NCI-H2107 (cell line): Measurements from ENCODE around the gene OBSCN.
"Not testable (repeated sequence)": the region's sequence is repeated elsewhere in the genome, so short reads cannot be mapped to it uniquely, and the experiment has no call there.

Source experiments
- DNase-seq: peaks from one replicate; lab custom pipeline; 2025; lab: John Stamatoyannopoulos, UW

Gene OBSCN

DNA sequence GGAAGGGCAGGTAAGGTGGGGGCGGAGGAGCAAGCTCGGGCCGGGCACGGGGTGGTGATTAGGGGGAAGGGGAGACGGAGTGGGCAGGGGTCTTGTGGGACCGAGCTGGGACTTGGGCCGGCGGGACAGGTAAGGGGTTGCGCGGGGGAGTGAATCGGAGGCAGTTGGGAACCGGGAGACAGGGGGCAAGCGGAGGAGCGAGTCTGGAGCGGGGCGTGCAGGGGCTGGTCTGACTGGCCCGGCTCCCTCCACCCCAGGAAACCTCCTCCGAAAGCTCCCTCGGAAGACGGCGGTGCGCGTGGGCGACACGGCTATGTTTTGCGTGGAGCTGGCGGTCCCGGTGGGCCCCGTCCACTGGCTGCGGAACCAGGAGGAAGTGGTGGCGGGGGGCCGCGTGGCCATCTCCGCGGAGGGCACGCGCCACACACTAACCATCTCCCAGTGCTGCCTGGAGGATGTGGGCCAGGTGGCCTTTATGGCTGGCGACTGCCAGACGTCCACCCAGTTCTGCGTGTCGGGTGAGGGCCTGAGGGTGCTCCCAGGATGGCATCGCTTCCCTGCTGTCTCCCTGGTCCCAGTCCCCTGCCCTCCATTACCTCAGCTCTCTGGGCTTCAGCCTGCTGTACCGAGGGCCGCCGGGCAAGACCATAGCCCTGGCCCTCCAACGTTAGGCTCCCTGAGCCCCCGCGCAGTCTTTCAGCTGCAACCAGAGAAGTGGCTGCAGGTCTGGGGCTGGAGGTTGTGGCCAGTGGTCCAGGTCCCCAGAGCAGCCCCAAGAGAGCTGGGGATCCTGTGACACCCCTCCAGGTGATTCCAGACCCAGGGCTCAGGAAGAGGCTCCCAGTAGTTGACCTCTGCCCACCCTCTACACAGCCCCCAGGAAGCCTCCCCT is 6.3 kb downstream of the OBSCN start:
- DNase-seq: no peak

DNA sequence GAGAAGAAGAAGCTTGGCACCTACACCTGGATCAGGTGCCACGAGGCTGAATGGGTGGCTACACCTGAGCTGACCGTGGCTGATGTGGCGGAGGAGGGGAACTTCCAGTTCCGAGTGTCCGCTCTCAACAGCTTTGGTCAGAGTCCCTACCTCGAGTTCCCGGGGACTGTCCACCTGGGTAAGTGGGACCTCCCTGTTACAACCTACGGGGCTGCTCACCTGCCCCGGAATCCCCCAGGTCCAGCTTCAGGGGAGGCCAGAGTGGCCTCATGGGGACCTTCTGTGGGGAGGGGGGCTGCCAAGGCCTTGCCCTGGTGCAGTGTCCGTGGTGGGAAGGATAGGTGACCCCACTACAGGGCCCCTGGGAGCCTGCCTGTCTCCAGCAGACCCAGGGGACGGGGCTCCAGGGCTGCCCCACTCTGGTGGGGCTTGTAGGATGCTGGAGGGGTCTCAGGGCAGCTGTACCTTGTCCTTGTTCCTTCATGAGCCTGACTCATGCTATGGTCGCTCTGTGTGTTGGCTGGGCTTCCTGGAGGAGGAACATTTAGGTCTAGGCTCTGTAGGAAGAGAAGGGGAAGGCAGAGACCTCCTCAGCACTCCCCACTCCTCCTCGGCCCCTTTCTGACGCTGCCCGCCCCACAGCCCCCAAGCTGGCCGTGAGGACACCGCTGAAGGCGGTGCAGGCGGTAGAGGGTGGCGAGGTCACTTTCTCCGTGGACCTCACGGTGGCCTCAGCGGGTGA is 7.2 kb downstream of the OBSCN start:
- no peak for DNase-seq

DNA sequence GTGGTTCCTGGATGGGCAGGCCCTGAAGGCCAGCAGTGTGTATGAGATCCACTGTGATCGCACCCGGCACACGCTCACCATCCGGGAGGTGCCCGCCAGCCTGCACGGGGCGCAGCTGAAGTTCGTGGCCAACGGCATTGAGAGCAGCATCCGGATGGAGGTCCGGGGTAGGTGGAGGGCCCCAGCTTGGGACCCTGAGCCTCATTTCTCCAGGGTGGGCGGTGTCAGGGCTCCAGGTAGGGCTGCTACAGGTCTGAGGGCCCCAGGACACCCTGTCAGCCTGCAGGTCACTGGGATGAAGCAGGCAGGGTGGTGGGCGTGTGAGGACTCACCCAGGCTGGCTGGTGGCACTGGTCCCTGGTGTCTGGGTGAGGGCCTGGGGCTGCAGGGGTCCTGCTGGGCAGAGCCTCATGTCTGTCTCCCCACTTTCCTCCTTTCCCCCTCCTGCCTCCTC is 7.8 kb downstream of the OBSCN start:
- DNase-seq: no peak

DNA sequence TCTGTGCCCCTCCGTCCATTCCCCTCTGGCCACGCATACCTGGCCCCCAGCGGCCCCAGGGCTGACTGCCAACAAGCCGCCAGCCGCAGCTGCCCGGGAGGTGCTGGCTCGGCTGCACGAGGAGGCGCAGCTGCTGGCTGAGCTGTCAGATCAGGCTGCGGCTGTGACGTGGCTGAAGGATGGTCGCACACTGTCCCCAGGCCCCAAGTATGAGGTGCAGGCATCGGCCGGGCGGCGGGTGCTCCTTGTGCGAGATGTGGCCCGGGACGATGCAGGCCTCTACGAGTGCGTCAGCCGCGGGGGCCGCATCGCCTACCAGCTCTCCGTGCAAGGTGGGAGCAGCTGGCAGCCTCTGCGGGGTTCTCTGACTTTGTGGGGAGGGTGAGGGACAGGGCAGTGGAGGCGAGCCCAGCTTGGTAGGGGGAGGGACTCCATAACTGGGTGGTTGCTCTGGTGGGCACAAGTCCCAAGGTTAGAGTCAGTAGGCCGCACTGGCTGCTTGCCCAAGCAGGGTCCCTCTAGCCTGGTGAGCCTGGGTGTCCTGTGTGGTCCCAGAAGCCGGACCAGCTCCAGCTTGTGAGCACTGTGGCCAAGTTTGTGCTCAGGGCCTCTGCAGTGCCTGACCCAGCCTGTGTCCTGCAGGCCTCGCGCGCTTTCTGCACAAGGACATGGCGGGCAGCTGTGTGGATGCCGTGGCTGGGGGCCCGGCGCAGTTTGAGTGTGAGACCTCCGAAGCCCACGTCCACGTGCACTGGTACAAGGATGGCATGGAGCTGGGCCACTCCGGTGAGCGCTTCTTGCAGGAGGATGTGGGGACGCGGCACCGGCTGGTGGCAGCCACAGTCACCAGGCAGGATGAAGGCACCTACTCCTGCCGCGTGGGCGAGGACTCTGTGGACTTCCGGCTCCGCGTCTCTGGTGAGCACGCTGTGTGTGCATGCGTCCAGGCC is 8.8 kb downstream of the OBSCN start:
- no peak for DNase-seq

DNA sequence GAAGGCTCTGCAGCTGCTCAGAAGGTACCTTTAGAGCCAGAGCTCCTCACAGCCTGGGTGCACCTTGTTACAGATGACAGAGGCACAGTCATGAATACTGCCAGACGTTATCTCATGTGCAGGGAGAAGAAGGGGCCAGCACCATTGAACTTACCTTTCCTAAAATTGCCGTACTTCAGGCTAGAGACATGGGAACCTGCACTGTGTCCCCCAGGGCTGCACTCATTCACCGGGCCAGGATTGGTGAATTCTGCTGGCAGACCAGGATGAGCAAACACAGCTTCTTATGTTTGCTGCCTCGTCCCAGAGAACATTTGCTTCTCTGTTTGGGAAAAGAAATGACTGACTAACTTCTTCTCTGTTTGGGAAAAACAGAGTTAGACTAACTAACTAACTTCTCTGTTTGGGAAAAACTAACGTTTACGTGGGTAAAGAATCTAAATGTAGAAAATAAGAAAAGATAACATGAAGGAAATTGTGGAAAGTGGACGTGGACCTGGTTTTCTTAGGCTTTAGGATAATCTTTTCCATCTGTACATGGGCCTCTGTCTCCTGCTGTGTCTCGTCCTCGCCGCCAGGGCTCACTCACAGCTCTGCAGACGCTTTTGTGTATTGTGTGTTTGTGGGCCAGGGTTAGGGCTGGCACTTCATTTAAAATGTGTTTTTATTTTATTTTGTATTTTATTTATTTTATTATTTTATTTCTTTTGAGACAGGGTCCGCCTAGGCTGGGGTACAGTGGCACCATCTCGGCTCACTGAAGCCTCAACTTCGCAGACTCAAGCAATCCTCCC is 9.9 kb downstream of the OBSCN start:
- no peak for DNase-seq

DNA sequence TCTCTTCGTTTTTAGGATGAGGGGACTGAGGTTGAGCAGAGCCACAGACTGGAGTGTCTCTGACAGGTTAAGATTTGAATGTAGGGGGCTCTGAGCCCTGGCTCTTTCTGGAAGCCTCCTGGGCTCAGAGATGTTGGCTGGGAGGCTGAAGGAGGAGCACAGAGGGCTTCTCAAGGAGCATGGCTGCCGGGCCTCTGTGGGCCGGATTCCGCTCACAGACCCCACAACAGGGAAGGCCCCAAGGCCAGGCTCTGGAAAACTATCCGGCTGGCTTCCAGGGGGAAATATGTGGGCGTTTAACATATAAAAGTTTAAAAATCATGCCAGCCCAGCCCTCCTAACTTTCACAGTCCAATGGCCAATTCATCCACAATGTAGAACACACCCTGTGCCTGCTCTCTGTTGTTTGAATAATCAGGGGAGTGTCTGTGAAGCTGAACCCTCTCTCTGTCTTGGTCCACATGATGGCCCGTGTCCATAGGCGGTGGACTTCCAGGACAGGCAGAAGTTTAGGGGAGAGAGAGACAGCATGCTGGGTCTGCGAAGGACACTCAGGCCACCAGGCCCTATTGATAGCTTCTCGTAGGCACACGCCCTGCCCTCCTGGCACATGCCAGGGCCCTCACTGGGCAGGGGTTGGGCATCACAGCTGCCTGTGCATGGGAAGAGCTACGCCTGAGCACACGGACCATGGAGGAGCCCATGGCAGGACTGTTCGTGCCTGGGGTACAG is 10.8 kb downstream of the OBSCN start:
- no peak for DNase-seq

DNA sequence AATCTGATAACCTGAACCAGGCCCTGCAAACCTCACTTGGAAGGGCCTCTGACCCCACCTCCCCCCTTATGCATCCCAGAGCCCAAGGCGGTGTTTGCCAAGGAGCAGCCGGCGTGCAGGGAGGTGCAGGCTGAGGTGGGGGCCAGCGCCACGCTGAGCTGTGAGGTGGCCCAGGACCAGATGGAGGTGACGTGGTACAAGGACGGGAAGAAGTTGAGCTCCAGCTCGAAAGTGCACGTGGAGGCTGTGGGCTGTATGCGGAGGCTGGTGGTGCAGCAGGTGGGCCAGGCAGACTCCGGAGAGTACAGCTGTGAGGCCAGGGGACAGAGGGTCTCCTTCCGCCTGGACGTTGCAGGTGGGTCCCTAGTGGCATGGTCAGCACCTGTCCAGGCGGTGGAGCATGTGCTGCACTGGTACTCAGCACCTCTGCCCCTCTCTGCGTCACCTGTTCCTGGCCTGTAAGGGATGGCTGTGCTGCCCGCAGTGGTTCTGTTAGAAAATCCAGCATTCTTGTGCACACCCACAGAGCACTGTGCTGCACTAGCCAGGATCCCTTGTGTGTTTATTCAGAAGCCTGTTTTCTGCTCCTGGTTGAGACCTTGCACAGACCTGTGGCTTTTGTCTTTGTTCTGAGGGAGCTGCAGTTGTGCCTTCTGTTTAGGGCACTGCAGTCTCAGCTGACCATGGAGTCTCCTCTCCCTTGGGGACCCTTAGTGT is 11.6 kb downstream of the OBSCN start:
- DNase-seq: no peak

DNA sequence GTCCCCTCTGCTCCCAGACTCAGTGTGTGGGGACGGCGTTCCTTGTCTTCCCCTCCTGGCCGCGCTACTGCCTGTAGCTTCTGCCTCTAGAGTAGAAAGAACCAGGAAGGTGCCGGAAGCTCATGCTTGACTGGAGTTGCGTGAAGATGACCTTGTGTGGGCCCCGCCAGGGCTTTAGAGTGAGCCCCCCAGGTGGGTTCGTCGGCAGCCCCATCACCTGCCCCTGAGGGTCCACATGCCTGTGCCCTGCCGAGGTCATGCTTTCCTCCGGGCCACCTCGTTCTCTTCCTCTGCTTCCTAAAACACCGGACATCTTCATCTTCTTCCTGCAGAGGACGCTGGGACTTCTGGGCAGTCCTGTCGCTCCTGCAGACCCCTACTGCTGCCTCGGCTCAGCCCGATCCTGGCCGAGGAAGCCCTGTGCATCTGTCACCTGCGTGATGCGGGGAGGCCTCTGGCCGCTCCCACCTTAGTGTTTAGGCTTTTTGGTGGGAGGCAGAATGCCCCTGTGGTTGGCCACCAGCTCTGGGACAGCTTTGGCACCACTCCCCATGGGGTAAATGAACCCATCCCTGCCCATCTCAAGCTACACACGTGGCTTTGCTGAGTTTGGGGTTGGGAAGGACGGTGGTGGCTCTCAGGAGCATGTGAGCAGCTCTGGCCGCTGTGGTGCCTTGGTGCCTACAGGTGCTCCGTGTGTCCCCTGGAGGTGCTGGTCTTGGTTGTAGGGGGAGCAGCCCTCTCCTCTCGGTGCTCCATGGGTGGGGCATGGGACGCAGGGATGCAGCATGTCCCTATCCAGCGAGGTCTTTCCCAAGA is 12.3 kb downstream of the OBSCN start:
- DNase-seq: no peak

DNA sequence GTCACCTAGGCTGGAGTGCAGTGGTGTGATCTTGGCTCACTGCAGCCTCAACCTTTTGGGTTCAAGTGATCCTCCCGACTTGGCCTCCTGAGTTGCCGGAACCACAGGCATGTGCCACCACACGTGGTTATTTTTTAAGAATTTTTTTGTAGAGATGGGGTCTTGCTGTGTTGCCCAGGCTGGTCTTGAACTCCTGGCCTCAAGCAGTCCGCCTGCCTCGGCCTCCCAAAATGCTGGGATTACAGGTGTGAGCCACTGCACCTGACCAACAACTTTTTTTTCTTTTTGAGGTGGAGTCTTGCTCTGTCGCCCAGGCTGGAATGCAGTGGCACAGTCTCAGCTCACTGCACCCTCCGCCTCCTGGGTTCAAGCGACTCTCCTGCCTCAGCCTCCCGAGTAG is 13.3 kb downstream of the OBSCN start:
- DNase-seq: not testable (repeated sequence)

DNA sequence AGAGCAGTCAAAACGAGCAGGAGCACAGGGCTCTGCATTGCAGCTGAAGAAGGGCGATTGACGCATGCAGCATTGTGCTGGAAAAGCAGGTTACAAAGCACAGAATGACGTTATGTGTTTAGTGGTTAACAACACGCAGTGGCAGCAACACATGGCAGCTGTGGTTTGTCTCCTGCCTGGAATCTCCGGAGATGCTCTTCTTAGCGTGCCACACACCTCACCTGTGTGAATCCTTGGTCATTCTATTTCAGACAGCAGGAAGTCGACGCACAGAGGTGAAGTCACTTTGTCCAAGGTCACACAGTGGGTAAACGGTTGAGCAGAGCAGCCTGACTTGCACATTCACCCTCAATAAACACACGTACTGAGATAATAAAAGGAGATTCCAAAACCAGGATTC is 14.7 kb downstream of the OBSCN start:
- peak; percentile 25 for DNase-seq

DNA sequence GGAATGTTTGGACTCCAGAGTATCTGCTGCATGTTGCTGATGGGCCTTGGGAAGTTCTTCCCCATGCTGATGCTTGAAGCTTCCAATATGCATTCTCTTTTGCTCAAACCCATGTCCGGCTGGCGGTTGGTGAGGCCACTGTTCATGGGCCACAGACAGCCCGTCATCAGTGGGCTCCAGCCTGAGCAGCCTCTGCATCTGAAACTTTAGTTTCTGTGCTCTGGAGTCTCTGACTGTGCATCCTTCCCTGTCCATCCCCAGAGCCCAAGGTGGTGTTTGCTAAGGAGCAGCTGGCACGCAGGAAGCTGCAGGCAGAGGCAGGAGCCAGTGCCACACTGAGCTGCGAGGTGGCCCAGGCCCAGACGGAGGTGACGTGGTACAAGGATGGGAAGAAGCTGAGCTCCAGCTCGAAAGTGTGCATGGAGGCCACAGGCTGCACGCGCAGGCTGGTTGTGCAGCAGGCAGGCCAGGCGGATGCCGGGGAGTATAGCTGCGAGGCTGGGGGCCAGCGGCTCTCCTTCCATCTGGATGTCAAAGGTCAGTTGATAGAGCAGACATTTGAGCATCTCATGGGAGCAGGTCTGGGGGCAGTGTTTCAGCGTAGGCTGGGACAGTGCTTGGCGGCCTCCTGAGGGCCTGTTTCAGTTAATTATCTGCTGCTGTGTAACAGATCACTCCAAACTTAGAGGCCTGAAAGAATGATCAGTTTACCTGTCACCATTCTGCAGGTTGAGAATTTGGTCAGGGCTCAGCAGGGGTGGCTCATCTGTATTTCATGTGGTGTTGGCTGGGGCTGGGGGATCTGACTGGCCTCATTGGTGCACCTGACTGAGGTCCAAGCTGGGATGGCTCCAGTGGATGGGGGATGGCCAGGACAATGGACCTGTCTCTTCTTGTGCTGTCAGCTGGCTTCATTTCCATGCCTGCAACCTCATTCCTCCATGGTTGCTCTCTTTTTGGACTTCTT is 16.6 kb downstream of the OBSCN start:
- DNase-seq: no peak

DNA sequence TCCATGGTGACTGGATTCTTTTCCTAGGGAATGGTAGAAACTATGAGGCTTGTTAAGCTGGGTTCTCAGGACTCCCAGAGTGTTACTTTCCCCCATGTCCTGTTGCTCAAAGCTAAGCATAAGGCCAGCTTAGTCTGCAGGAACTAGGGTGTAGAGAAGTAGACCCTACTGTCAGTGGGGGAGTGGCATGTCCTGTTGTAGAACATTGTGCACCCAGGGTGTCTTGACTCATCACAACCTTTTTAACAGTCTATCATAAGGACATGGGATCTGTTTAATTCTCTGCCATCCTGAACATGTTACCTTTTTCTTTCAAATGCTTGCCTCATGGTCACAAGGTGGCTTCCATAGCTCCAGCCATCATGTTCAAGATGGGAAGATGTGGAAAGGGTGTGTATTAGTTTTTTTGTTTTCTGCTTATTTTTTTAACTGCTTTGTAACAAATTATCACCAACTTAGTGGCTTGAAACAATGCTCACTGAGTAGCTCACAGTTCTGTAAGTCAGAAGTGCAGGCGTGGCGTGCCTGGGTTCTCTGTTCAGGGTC is 17.4 kb downstream of the OBSCN start:
- DNase-seq: no peak

DNA sequence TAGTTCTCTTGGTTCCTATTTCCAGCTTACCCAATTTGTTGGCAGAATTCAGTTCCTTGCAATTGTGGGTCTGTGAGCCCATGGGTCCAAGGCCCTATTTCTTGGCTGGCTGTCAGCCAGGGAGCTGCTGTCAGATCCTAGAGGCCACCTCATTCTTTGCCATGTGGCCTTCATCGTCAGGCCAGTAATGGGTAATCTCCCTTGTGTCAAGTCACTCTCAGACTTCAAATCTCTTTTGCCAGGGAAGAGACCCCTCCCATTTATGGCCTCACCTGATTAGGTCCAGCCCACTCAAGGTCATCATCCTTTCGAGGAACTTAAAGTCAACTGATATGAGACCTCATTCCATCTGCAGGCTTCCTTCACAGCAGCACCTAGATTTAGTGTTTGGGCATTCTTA is 17.9 kb downstream of the OBSCN start:
- DNase-seq: no peak

DNA sequence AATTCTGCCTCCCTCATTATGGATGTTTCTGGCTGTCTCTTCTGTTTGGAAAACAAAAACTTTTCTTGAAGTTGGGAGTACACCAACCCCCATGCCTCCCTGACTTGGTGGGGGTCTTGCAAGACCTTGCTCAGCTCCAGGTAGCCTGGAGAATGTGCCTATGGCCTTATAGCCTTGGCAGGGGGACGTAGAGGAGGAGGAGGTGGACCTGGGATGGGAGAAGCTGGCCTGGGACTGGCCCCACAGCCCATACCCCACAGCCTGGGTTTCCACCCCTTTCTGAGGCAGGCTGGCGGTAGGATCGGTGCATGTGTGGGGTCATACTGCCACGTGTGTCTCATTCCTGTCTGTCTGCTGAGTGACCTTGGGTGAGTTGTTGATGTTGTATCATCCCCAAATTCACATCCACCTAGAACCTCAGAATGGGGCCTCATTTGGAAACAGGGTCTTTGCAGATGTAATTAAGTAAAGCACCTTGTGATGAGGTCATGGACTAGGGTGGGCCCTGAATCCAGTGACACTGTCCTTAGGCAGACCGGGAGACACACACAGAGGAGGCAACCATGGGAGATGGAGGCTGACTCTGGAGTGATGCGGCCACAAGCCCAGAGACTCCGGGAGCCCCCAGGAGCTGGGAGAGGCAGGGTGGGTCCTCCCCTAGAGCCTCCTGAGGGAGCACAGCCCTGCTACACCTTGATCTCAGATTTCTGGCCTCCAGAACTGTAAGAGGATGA is 18.5 kb downstream of the OBSCN start:
- no peak for DNase-seq

DNA sequence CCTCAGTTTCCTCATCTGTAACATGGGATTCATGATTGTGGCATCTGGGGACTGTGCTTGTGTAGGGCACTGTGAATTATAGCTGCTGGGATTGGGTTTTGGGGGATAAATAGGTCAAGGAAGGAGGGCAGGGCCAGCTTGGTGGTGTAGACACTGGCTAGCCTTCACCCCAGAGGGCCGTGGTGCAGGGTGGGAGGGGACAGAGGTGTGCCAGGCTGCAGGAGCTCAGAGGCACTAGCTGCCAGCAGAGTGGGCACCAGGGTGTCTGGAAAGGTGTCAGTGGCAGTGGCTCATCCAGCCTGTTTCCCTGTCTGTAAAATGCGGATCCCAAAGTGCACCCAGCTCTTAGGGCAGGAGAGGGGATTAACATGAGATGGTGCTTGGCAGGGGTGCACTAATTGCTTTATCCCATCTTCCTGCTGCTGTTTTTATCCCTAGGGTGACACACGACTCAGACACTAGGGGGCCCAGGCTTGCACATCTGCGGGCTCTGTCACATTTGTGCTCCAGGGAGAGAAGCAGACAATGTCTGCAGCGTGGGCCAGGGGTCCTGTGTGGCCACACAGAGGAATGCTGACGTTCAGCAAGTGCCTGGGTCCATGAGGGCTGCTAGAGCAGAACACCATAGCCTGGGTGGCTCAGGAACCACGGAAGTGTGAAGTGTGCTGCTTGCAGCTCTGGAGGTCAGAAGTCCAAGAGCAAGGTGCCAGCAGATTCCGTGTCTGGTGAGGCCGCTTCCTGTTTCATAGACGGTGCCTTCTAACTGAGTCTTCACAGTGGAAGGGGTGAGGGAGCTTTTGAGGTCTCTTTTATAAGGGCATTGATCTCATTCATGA is 19.3 kb downstream of the OBSCN start:
- DNase-seq: no peak

DNA sequence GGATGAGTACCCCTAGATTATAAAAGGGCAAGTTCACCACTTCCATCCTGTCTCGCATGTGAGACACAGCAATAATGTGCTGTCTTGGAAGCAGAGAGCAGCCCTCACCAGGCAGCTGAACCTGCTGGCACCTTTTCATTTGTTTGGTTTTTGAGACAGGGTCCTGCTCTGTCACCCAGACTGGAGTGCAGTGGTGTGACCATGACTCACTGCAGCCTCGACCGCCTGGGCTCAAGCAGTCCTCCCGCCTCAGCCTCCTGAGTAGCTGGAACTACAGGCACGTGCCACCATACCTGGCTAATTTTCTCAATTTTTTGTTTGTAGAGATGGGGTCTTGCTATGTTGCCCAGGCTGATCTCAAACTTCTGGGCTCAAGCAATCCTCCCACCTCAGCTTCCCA is 20.3 kb downstream of the OBSCN start:
- DNase-seq: not testable (repeated sequence)
